ENCODE results near the gene CRYZ. TPM values are rescaled to one million over a fixed set of nuclear protein-coding genes. Genes with fewer than 3 reads are reported as not detected.

Gene CRYZ, protein sequence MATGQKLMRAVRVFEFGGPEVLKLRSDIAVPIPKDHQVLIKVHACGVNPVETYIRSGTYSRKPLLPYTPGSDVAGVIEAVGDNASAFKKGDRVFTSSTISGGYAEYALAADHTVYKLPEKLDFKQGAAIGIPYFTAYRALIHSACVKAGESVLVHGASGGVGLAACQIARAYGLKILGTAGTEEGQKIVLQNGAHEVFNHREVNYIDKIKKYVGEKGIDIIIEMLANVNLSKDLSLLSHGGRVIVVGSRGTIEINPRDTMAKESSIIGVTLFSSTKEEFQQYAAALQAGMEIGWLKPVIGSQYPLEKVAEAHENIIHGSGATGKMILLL
- total RNA-seq, result 48.3 TPM
- long read RNA-seq, transcript CRYZ-201 (9 exons, 1,888 nt), result major isoform, 41 of 50 reads
- long read RNA-seq, transcript CRYZ-205 (10 exons, 2,301 nt), result minor isoform, 5 of 50 reads
- long read RNA-seq, partial matches to known transcripts, result 0 of 50 reads
- long read RNA-seq, other reads (novel, unspliced or antisense), result 4 of 50 reads

- DNase-seq, result peak; percentile 92
- ATAC-seq, result peak; percentile 98
- H3K27ac ChIP-seq, result peak within 1 kb of the TSS; percentile 95
- TF ChIP-seq, protein P1, sequence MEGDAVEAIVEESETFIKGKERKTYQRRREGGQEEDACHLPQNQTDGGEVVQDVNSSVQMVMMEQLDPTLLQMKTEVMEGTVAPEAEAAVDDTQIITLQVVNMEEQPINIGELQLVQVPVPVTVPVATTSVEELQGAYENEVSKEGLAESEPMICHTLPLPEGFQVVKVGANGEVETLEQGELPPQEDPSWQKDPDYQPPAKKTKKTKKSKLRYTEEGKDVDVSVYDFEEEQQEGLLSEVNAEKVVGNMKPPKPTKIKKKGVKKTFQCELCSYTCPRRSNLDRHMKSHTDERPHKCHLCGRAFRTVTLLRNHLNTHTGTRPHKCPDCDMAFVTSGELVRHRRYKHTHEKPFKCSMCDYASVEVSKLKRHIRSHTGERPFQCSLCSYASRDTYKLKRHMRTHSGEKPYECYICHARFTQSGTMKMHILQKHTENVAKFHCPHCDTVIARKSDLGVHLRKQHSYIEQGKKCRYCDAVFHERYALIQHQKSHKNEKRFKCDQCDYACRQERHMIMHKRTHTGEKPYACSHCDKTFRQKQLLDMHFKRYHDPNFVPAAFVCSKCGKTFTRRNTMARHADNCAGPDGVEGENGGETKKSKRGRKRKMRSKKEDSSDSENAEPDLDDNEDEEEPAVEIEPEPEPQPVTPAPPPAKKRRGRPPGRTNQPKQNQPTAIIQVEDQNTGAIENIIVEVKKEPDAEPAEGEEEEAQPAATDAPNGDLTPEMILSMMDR (IDR thresholded peaks at IDR 0.05), result no peak
- intact Hi-C loops (cut with DNase I), result no loop called here
- H3K36me3 ChIP-seq, result peaks cover 20% of the 10 kb centered on the region
- no peaks in the 10 kb centered on the region for H3K9me3 ChIP-seq
- H3K4me3 ChIP-seq, result peak within 1 kb of the TSS; percentile 81
- H3K27me3 ChIP-seq, result no peaks in the 10 kb centered on the region
- H3K4me1 ChIP-seq, result peaks cover 18% of the 10 kb centered on the region
These were observed at the start of gene CRYZ, which contains the start of gene TYW3 for GRCh38 chr1:74732960-74733603. TSS of gene CRYZ (minus strand) at chr1:74733050. CDS start at chr1:74724821, 8,229 bp downstream. TSS of gene TYW3 (plus strand) at chr1:74733152. CDS start at chr1:74733245, 93 bp downstream.

DNA sequence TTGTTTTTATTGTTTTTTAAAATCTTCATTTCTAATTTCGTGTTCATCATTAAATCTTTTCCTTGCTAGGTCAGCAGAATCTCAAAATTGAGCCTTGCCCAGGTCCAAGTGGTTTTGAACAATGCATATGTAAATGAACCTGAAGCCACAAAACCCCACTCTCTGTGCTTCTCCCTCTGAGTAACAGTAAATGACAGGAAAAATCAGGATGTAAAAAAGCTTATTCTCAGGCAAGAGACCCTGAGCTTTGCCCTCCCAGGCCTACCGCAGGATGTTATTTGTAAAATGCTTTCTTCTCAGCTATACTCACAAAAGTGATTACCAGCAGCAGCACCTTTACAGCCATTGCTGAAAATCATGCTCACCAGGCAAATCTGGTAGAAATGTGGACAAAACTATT, 47.7 kb upstream of the CRYZ start:
- no peaks in the 10 kb centered on the region for H3K9me3 ChIP-seq
- H3K36me3 ChIP-seq, result no peaks in the 10 kb centered on the region
- TF ChIP-seq, protein P1 (IDR thresholded peaks at IDR 0.05), result no peak
- DNase-seq (no peak), ATAC-seq (no peak)
- intact Hi-C loops (cut with DNase I), result no loop called here
- H3K4me1 ChIP-seq, result no peaks in the 10 kb centered on the region
- H3K27ac ChIP-seq, result no peak overlapping the region
- H3K4me3 ChIP-seq, result no peak overlapping the region
- H3K27me3 ChIP-seq, result peaks cover 4% of the 10 kb centered on the region

DNA sequence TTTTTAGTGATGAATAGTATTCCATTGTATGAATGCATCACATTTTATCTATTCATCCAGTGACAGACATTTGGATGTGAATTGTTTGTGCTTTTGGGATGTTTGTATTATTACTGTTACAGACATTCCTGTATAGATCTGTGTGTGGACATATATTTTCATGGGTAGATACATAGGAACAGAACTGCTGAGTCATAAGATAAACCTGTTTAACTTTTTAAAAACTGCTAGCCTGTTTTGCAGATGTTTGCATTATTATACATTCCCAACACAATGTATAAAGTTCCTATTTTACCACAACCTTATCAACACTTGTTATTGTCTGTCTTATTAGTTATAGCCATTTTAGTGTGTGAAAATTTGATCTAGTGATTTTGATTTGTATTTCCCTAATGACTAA, 46.9 kb upstream of the CRYZ start:
- no peak for DNase-seq

DNA sequence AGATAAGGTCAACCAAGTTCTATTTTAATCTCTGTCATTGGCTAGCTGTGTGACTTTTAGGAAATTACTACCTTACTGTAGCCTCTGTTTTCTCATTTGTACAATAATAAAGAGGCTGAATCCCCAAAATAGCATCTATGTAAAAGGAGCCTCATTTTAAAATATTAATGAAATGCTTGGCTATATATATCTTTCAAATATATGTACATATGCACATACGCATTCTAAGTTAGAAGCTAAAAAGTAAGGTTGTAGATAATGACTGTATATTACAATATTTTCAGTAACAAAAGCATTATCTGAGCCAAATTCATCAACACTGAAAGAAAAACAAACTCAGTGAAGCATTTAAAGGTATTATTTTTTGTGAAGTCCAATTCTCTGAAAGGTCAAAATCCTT, 44.7 kb upstream of the CRYZ start:
- DNase-seq, result no peak
- intact Hi-C loops (cut with DNase I), result loop anchor here (10.0 kb wide), 1 partner anchor 427 kb away; no protein-coding TSS in a partner anchor
- ATAC-seq, result no peak

More for the DNA sequence above, 46.9 kb upstream of the CRYZ start:
- Histone ChIP-seq H3K4me3 (no peak overlapping the region), H3K27ac (no peak overlapping the region), H3K4me1 (no peaks in the 10 kb centered on the region), H3K36me3 (no peaks in the 10 kb centered on the region), H3K9me3 (no peaks in the 10 kb centered on the region), H3K27me3 (peaks cover 4% of the 10 kb centered on the region)
- TF ChIP-seq, protein P1 (IDR thresholded peaks at IDR 0.05), result no peak
- ATAC-seq, result no peak
- intact Hi-C loops (cut with DNase I), result loop anchor here (10.0 kb wide), 1 partner anchor 425 kb away; no protein-coding TSS in a partner anchor

GRCh38 chr1:74775735-74776134, 42.9 kb upstream of the CRYZ start:
- intact Hi-C loops (cut with DNase I), result loop anchor here (10.0 kb wide), 1 partner anchor 429 kb away; no protein-coding TSS in a partner anchor
- no peaks in the 10 kb centered on the region for H3K36me3 ChIP-seq
- no peak for ATAC-seq
- H3K27ac ChIP-seq, result no peak overlapping the region
- TF ChIP-seq, protein P1 (IDR thresholded peaks at IDR 0.05), result no peak
- no peaks in the 10 kb centered on the region for H3K9me3 ChIP-seq
- H3K4me1 ChIP-seq, result no peaks in the 10 kb centered on the region
- no peak for DNase-seq
- no peak overlapping the region for H3K4me3 ChIP-seq
- H3K27me3 ChIP-seq, result no peaks in the 10 kb centered on the region

More for the DNA sequence above, 44.7 kb upstream of the CRYZ start:
- TF ChIP-seq, protein P1 (IDR thresholded peaks at IDR 0.05), result no peak
- no peaks in the 10 kb centered on the region for H3K36me3 ChIP-seq
- no peaks in the 10 kb centered on the region for H3K4me1 ChIP-seq
- H3K27me3 ChIP-seq, result no peaks in the 10 kb centered on the region
- H3K27ac ChIP-seq, result no peak overlapping the region
- H3K9me3 ChIP-seq, result no peaks in the 10 kb centered on the region
- H3K4me3 ChIP-seq, result no peak overlapping the region

All from upper lobe of right lung (tissue), 1 donor.